Heart left ventricle (tissue), 13 donors: Measurements from ENCODE around the gene SULF2.

ENCODE experiments used
- CTCF ChIP-seq, 12 donors: fragments of 200-600 bp; sonication (generic) in 4 of 12; IDR thresholded peaks; one replicate each; pipeline versions ENCODE4 v1.5.0 to v1.8.0; 2018 to 2022; ENCODE audit warnings: antibody characterized with exemption in 12 of 12, mild to moderate bottlenecking in 5 of 12
- POLR2A ChIP-seq, 2 donors: fragments of 450-650 bp; IDR thresholded peaks; one replicate each; pipeline ENCODE4 v1.6.1; 2017; ENCODE audit warnings: antibody characterized with exemption in 2 of 2, mild to moderate bottlenecking in 2 of 2, moderate library complexity in 2 of 2
- donor health status: ischemic (EF 13 %, LVEDD 7.1; RV severe dilation, severe dysfunction).
- donor health status: DM: no; HTN: yes; CAD: no.
- donor health status: DM: no; HTN: no; CAD: no.
- donor health status: ischemic (EF 25% LVEDD 6.9; RV normal size, moderate dysfunction).
- donor health status: ischemic (EF 25% LVEDD 5.7; RV mildly dilated, moderate dysfunction).
- donor health status: ischemic (EF 35%, LVEDD 5.7; RV mildly dilated, moderate dysfunction).
- donor health status: nonischemic (EF 11% LVEDD 7.7; RV severe dilation, severe dysfunction).
- donor health status: DM: yes; HTN: yes; CAD: no.
- donor health status: PGD.
- donor health status: ischemic (EF 29% LVEDD 5.4; RV normal size, mild dysfunction).
- donor health status: nonischemic (EF 23%, LVEDD 6.1; RV moderate dilation, normal function).

- TF ChIP-seq POLR2A (IDR thresholded peaks at IDR 0.05), result no peak
- no peak for TF ChIP-seq CTCF (IDR thresholded peaks at IDR 0.05)
Measured at GRCh38 chr20:47801759-47802158, 16.5 kb upstream of the SULF2 start.
